Measurements from ENCODE around the gene ERN1. TPM values are rescaled to one million over a fixed set of nuclear protein-coding genes. Genes with fewer than 3 reads are reported as not detected.

ERN1 gene
- total and polyA plus RNA-seq, 2 of the 8 experiments (the other 6 are each of a cell fraction or from before 2014, with no cell fraction given): 1.8 to 3.9 TPM

GRCh38 chr17:64133546-64134215, 3.7 kb upstream of the ERN1 start:
- no peak overlapping the region for H4K5ac ChIP-seq (ENCODE audit: insufficient read length, low read depth, low read length)
- H3K9me3 ChIP-seq (ENCODE audit: insufficient read depth in 2 of 2, low read depth in 1 of 2, low read length in 1 of 2): no peaks in the 10 kb centered on the region
- no peak for DNase-seq (ENCODE audit: low read depth in 1 of 2, low spot score in 2 of 2)
- H3K4ac ChIP-seq (replicated peaks; ENCODE audit: insufficient read length, low read depth, low read length): no peak overlapping the region
- H3K79me1 ChIP-seq (ENCODE audit: low read depth, low read length): no peaks in the 10 kb centered on the region
- H3K23me2 ChIP-seq (ENCODE audit: low read depth, low read length): peaks cover 6% of the 10 kb centered on the region; the same call in 1 of the 2 replicates
- no peak overlapping the region for H4K8ac ChIP-seq (ENCODE audit: extremely low read depth, insufficient read depth, low read length)
- H3K56ac ChIP-seq (replicated peaks; ENCODE audit: insufficient read length, low read depth, low read length): no peak overlapping the region
- 52% methylated on average over 8 of the region's 8 CpGs; no CpG with 5 or more reads in 1 of the 2 experiments for WGBS, 2 experiments (ENCODE audit: extremely low coverage in 1 of 2, insufficient coverage in 1 of 2, insufficient read length in 1 of 2, insufficient replicate concordance in 2 of 2, low coverage in 1 of 2, low lambda C conversion rate in 2 of 2, missing lambda C conversion rate in 1 of 2)
- H3K4me3 ChIP-seq (ENCODE audit: extremely low read depth in 1 of 4, insufficient read depth in 2 of 4, low read depth in 3 of 4, low read length in 4 of 4): no peak overlapping the region
- no peak overlapping the region for H2BK20ac ChIP-seq (ENCODE audit: low read length)
- H3K4me2 ChIP-seq (ENCODE audit: insufficient read depth in 1 of 2, low read depth in 2 of 2, low read length in 2 of 2): no peak overlapping the region
- ChIA-PET CTCF (ENCODE audit: partially characterized antibody) (interaction anchor here (0.6 to 14.4 kb wide), 59 partner anchors 9 to 285 kb away, joined by 3 to 238 read pairs (median 4); partner anchors contain the start of genes GH1, GH2 and ICAM2), POLR2A (ENCODE audit: partially characterized antibody) (interaction anchor here (0.7 to 10.5 kb wide), 4 partner anchors 13 to 105 kb away, joined by 3 to 164 read pairs (median 4); no protein-coding TSS in a partner anchor)
- H3K27me3 ChIP-seq (replicated peaks in 1 of 4; ENCODE audit: control insufficient read depth in 3 of 4, extremely low read depth in 1 of 4, insufficient read depth in 3 of 4, low read length in 3 of 4): peaks cover 0 to 16% (median 11%) of the 10 kb centered on the region in 4 experiments; a peak in 6 of 7 replicates
- H2BK15ac ChIP-seq (ENCODE audit: low read length): no peak overlapping the region
- no peak overlapping the region for H2BK120ac ChIP-seq (replicated peaks; ENCODE audit: low read depth, low read length)
- H4K91ac ChIP-seq (replicated peaks; ENCODE audit: insufficient read length, low read length): no peak overlapping the region
- no peaks in the 10 kb centered on the region for H3K36me3 ChIP-seq (ENCODE audit: control insufficient read depth in 2 of 4, insufficient read depth in 4 of 4, low read length in 3 of 4)
- no peak overlapping the region for H2BK5ac ChIP-seq (ENCODE audit: low read depth, low read length)
- H4K20me1 ChIP-seq (replicated peaks in 1 of 2; ENCODE audit: control insufficient read depth in 1 of 2, insufficient read depth in 2 of 2, low read length in 2 of 2): no peaks in the 10 kb centered on the region
- H3K27ac ChIP-seq (ENCODE audit: low read depth, low read length): no peak overlapping the region
- no peak overlapping the region for H2AFZ ChIP-seq (ENCODE audit: low read length)
- FAIRE-seq: peak; percentile 13
- no peak overlapping the region for H3K23ac ChIP-seq (ENCODE audit: insufficient read length)
- no peak overlapping the region for H2BK12ac ChIP-seq (ENCODE audit: low read depth, low read length)
- H2AK5ac ChIP-seq (ENCODE audit: low read depth, low read length): no peak overlapping the region
- H3K9ac ChIP-seq (replicated peaks in 1 of 4; ENCODE audit: extremely low read depth in 1 of 4, low read depth in 3 of 4, low read length in 3 of 4): no peak overlapping the region
- H3K79me2 ChIP-seq (ENCODE audit: control insufficient read depth in 1 of 2, insufficient read depth in 2 of 2, low read length in 2 of 2): no peaks in the 10 kb centered on the region
- no peak overlapping the region for H3K14ac ChIP-seq (ENCODE audit: insufficient read length)
- H3K18ac ChIP-seq (ENCODE audit: extremely low read depth, low read length): no peak overlapping the region
- H3K4me1 ChIP-seq (replicated peaks in 1 of 4; ENCODE audit: control insufficient read depth in 3 of 4, insufficient read depth in 4 of 4, low read length in 3 of 4): no peaks in the 10 kb centered on the region
- TF ChIP-seq CEBPB (IDR thresholded peaks at IDR 0.05; ENCODE audit: low read depth, low read length): no peak
- peak; percentile 87 to 89 for TF ChIP-seq RAD21 (IDR thresholded peaks at IDR 0.05 in 1 of 2, conservative IDR thresholded peaks at IDR 0.05 in 1 of 2; ENCODE audit: low read depth in 2 of 2, low read length in 2 of 2)
- no peak for TF ChIP-seq BRCA1 (IDR thresholded peaks at IDR 0.05; ENCODE audit: low read depth, low read length)
- TF ChIP-seq JUN (IDR thresholded peaks at IDR 0.05; ENCODE audit: low read depth, low read length): no peak
- TF ChIP-seq YY1 (IDR thresholded peaks at IDR 0.05; ENCODE audit: low read depth, low read length): no peak
- no peak for TF ChIP-seq USF2 (IDR thresholded peaks at IDR 0.05; ENCODE audit: low read length)
- TF ChIP-seq ATF2 (IDR thresholded peaks at IDR 0.05; ENCODE audit: low read length): no peak
- TF ChIP-seq JUND (IDR thresholded peaks at IDR 0.05; ENCODE audit: low read length): no peak
- TF ChIP-seq GTF2F1 (IDR thresholded peaks at IDR 0.05; ENCODE audit: borderline replicate concordance, low read depth, low read length): no peak
- TF ChIP-seq SUZ12 (IDR thresholded peaks at IDR 0.05; ENCODE audit: low read length): no peak
